Mesendoderm (in vitro differentiated cells): ENCODE data around the gene ATAD1.
"Not testable (repeated sequence)": the region's sequence is repeated elsewhere in the genome, so short reads cannot be mapped to it uniquely, and the experiment has no call there.

Source experiments
- DNase-seq: peaks from one replicate; pipeline ENCODE4 v3.0.0; 2013
- H2AK5ac ChIP-seq: 2 replicates; pipeline ENCODE4 v1.6.1; 2013; ENCODE audit warnings: low read length, inconsistent platforms
- H2BK120ac ChIP-seq: 2 replicates; pipeline ENCODE4 v1.6.1; 2013; ENCODE audit warnings: low read depth, mild to moderate bottlenecking, low read length, moderate library complexity, mixed read lengths
- H2BK15ac ChIP-seq: replicated peaks from 2 replicates; pipeline ENCODE4 v1.6.1; 2013; ENCODE audit warnings: low read depth, mild to moderate bottlenecking, moderate library complexity
- H2BK5ac ChIP-seq: 2 replicates; pipeline ENCODE4 v1.6.1; 2013; ENCODE audit warnings: low read length, inconsistent platforms
- H3K18ac ChIP-seq: 2 replicates; pipeline ENCODE4 v1.6.1; 2013; ENCODE audit warnings: mild to moderate bottlenecking, low read length, mixed read lengths
- H3K23ac ChIP-seq: one replicate; pipeline ENCODE4 v1.6.1; 2013; ENCODE audit warnings: low read length
- H3K27ac ChIP-seq: 2 replicates; pipeline ENCODE4 v1.5.1; 2013; ENCODE audit warnings: low read depth, mild to moderate bottlenecking, inconsistent platforms, low read length, moderate library complexity
- H3K27me3 ChIP-seq: 2 replicates; pipeline ENCODE4 v1.6.1; 2013; ENCODE audit warnings: low read length, control low read depth, mild to moderate bottlenecking, inconsistent platforms; ENCODE audit not compliant: insufficient read depth, poor library complexity
- H3K36me3 ChIP-seq: 2 replicates; pipeline ENCODE4 v1.6.1; 2013; ENCODE audit warnings: low read length, inconsistent platforms; ENCODE audit not compliant: control insufficient read depth, insufficient read depth
- H3K4ac ChIP-seq: one replicate; pipeline ENCODE4 v1.6.1; 2013; ENCODE audit warnings: low read depth, mild to moderate bottlenecking, low read length, moderate library complexity
- H3K4me1 ChIP-seq: 2 replicates; pipeline ENCODE4 v1.6.1; 2013; ENCODE audit warnings: low read depth, low read length, inconsistent platforms; ENCODE audit not compliant: control insufficient read depth
- H3K4me2 ChIP-seq: 2 replicates; pipeline ENCODE4 v1.6.1; 2013; ENCODE audit warnings: low read length
- H3K4me3 ChIP-seq: 2 replicates; pipeline ENCODE4 v1.5.1; 2013; ENCODE audit warnings: mild to moderate bottlenecking, low read length
- H3K56ac ChIP-seq: one replicate; pipeline ENCODE4 v1.6.1; 2013; ENCODE audit warnings: low read length
- H3K79me1 ChIP-seq: 2 replicates; pipeline ENCODE4 v1.6.1; 2013; ENCODE audit warnings: low read length, inconsistent platforms
- H3K79me2 ChIP-seq: 2 replicates; pipeline ENCODE4 v1.6.1; 2013; ENCODE audit warnings: mild to moderate bottlenecking, low read length; ENCODE audit not compliant: control insufficient read depth, insufficient read depth
- H3K9ac ChIP-seq: 2 replicates; pipeline ENCODE4 v1.6.1; 2013; ENCODE audit warnings: low read length, inconsistent platforms
- H4K5ac ChIP-seq: one replicate; pipeline ENCODE4 v1.6.1; 2013; ENCODE audit warnings: low read length
- H4K8ac ChIP-seq: one replicate; pipeline ENCODE4 v1.6.1; 2013; ENCODE audit warnings: low read depth, mild to moderate bottlenecking, control low read depth, low read length, moderate library complexity
- WGBS: extraction: QIAGEN DNeasy Blood & Tissue Kit; methylation state at CpG from one replicate; pipeline ENCODE4 v1.1.7; 2013; ENCODE audit warnings: low lambda C conversion rate, missing lambda C conversion rate; ENCODE audit not compliant: insufficient coverage; ENCODE audit errors: extremely low coverage; 5-methylcytosine and 5-hydroxymethylcytosine counted together

ATAD1 gene

DNA sequence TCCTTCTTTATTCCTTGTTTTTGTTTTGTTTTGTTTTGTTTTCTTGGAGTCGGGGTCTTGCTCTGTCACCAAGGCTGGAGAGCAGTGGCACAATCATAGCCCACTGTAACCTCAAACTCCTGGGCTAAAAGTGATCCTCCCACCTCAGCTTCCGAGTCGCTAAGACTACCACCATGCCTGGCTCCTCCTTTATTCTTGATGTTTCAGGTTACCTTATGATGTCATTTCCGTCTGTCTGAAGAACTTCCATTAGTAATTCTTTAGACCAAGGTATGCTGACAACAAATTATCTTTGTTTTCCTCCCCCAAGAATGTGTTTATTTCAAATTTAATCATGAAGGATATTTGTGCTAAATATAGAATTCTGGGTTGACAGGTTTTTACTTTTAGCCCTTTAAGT lies 18.1 kb upstream of the ATAD1 start:
- H3K27ac ChIP-seq = no peak overlapping the region
- H4K5ac ChIP-seq = no peak overlapping the region
- H3K9ac ChIP-seq = no peak overlapping the region
- no peak overlapping the region for H2BK5ac ChIP-seq
- no peaks in the 10 kb centered on the region for H3K4me1 ChIP-seq
- no peak for DNase-seq
- no peaks in the 10 kb centered on the region for H3K79me2 ChIP-seq
- H2AK5ac ChIP-seq = no peak overlapping the region
- H3K4me2 ChIP-seq = no peak overlapping the region
- H2BK15ac ChIP-seq = no peak overlapping the region
- no peak overlapping the region for H3K23ac ChIP-seq
- WGBS = no CpG with 5 or more reads among the region's 4 CpGs
- H3K4me3 ChIP-seq = no peak overlapping the region
- no peak overlapping the region for H4K8ac ChIP-seq
- H3K56ac ChIP-seq = no peak overlapping the region
- H3K4ac ChIP-seq = no peak overlapping the region
- H3K79me1 ChIP-seq = no peaks in the 10 kb centered on the region
- no peak overlapping the region for H3K18ac ChIP-seq
- H2BK120ac ChIP-seq = no peak overlapping the region
- no peaks in the 10 kb centered on the region for H3K36me3 ChIP-seq
- H3K27me3 ChIP-seq = no peaks in the 10 kb centered on the region

DNA sequence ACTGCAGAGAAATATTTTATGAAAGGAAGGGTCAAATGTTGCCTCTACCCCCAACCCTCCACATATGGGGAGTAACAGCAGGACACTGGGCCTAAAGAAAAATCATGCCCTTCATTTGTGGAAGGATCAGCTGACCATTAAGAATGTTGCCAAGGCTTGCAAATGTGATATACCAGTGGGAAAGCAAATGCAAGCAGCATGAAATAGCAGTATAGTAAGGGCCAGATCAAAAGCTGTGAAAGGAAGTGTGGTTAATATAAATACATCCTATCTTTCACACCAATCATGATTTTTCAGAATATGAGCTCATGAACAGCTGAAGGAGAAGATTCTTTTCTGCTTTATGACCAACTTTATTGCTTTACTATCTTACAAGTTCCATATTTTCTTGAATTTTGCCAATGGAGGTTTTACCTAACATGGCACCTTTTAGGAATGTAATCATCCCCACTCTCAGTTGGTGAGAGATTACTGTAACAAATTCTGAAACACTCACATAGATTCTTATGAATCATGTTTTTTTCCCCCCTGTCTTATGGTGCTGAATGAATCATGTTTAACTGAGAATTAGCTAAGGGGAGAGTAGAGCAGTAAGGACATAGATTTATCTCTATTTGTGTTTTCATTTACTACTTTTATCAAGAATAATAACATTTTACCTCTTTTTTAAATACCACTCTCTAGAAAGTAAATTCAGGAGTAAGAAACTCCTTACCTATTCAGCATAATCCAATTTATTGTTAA lies 12.1 kb upstream of the ATAD1 start:
- H4K5ac ChIP-seq = no peak overlapping the region
- H3K9ac ChIP-seq = no peak overlapping the region
- H3K18ac ChIP-seq = no peak overlapping the region
- no peak overlapping the region for H3K56ac ChIP-seq
- no peak overlapping the region for H4K8ac ChIP-seq
- no peaks in the 10 kb centered on the region for H3K79me1 ChIP-seq
- no peak overlapping the region for H2BK15ac ChIP-seq
- no peak overlapping the region for H3K4me3 ChIP-seq
- H3K4me1 ChIP-seq = no peaks in the 10 kb centered on the region
- DNase-seq = no peak
- H3K36me3 ChIP-seq = no peaks in the 10 kb centered on the region
- no peak overlapping the region for H2BK5ac ChIP-seq
- no peak overlapping the region for H3K27ac ChIP-seq
- no peak overlapping the region for H3K4ac ChIP-seq
- H2BK120ac ChIP-seq = no peak overlapping the region
- H2AK5ac ChIP-seq = no peak overlapping the region
- no peaks in the 10 kb centered on the region for H3K27me3 ChIP-seq
- no peak overlapping the region for H3K4me2 ChIP-seq
- H3K79me2 ChIP-seq = no peaks in the 10 kb centered on the region
- H3K23ac ChIP-seq = no peak overlapping the region

DNA sequence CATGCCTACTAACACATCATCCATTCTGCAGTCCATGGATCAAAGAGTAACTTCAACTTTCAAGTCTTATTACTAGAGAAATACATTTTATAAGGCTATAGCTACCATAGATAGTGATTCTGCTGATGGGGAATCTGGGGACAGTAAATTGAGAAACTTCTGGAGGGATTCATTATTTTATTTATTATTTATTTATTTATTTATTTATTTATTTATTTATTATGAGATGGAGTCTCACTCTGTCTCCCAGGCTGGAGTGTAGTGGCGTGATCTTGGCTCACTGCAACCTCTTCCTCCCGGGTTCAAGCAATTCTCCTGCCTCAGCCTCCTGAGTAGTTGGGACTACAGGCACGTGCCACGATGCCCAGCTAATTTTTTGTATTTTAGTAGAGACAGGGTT lies 11.0 kb upstream of the ATAD1 start:
- H3K4me1 ChIP-seq, H2AK5ac ChIP-seq, H3K36me3 ChIP-seq, DNase-seq, H4K8ac ChIP-seq, H4K5ac ChIP-seq, H3K79me1 ChIP-seq, H3K9ac ChIP-seq, H2BK15ac ChIP-seq, H3K4me2 ChIP-seq, H3K18ac ChIP-seq, H3K56ac ChIP-seq, H3K27ac ChIP-seq, H3K79me2 ChIP-seq, H3K4me3 ChIP-seq, H3K27me3 ChIP-seq, H3K23ac ChIP-seq, H3K4ac ChIP-seq, H2BK120ac ChIP-seq, H2BK5ac ChIP-seq: not testable (repeated sequence)
- no CpG with 5 or more reads among the region's 4 CpGs for WGBS

DNA sequence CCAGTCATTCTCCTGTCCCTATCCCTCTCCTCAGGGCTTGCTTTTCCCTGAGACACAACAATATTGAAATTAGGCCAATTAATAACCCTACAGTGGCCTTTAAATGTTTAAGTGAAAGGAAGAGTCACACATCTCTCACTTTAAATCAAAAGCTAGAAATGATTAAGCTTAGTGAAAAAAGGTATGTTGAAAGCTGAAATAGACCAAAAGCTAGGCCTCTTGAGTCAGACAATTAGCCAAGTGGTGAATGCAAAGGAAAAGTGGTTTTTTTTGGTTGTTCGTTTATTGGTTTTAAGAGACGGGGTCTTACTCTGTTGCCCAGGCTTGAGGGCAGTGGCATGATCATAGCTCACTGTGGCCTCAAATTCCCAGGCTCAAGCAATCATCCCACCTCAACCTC lies 9.7 kb upstream of the ATAD1 start:
- no peaks in the 10 kb centered on the region for H3K36me3 ChIP-seq
- no peak overlapping the region for H3K18ac ChIP-seq
- no peaks in the 10 kb centered on the region for H3K79me2 ChIP-seq
- no peak overlapping the region for H2BK5ac ChIP-seq
- no peaks in the 10 kb centered on the region for H3K4me1 ChIP-seq
- H2AK5ac ChIP-seq = no peak overlapping the region
- no peak overlapping the region for H4K8ac ChIP-seq
- H3K4ac ChIP-seq = no peak overlapping the region
- no CpG with 5 or more reads among the region's 2 CpGs for WGBS
- no peaks in the 10 kb centered on the region for H3K27me3 ChIP-seq
- H3K23ac ChIP-seq = no peak overlapping the region
- no peak overlapping the region for H4K5ac ChIP-seq
- no peak overlapping the region for H2BK120ac ChIP-seq
- no peaks in the 10 kb centered on the region for H3K79me1 ChIP-seq
- no peak overlapping the region for H3K56ac ChIP-seq
- no peak for DNase-seq
- no peak overlapping the region for H3K4me3 ChIP-seq
- H2BK15ac ChIP-seq = no peak overlapping the region
- H3K27ac ChIP-seq = no peak overlapping the region
- no peak overlapping the region for H3K4me2 ChIP-seq
- no peak overlapping the region for H3K9ac ChIP-seq

DNA sequence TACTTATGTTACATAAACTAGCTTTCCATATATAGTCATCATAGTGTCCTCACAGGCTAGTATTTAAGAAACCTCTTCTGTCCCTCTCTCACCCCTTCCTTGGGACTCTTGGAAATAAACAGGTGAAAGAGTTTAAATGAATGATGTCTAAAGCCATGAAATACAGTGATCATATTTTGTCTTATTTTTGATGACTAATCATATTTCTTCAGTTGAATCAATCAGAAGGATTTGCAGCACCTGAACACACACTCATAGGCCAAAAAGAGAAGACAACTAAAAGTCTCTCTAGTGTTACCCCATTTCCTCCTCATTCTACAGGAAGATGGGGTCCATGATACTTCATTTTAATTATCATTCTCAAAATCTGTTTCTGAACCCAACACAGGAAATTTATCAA lies 8.6 kb upstream of the ATAD1 start:
- H3K27ac ChIP-seq = no peak overlapping the region

GRCh38 chr10:87819289-87819585 lies 1.2 kb upstream of the ATAD1 start:
- no peak for DNase-seq
- Histone ChIP-seq H4K5ac (no peak overlapping the region), H3K79me2 (peaks cover 23% of the 10 kb centered on the region), H2AK5ac (no peak overlapping the region), H3K27ac (no peak overlapping the region), H3K36me3 (no peaks in the 10 kb centered on the region), H2BK120ac (no peak overlapping the region), H3K23ac (no peak overlapping the region), H3K9ac (no peak overlapping the region), H4K8ac (no peak overlapping the region), H3K4me3 (no peak overlapping the region), H3K4ac (no peak overlapping the region), H2BK5ac (no peak overlapping the region), H3K27me3 (no peaks in the 10 kb centered on the region), H3K4me1 (no peaks in the 10 kb centered on the region), H2BK15ac (no peak overlapping the region), H3K56ac (no peak overlapping the region), H3K4me2 (no peak overlapping the region), H3K79me1 (peaks cover 1% of the 10 kb centered on the region), H3K18ac (no peak overlapping the region)
- no CpG with 5 or more reads among the region's 6 CpGs for WGBS

More for the DNA sequence above, 8.6 kb upstream of the ATAD1 start:
- Histone ChIP-seq H3K4me1 (no peaks in the 10 kb centered on the region), H3K4ac (no peak overlapping the region), H3K4me2 (no peak overlapping the region), H3K56ac (no peak overlapping the region), H2BK5ac (no peak overlapping the region), H3K79me1 (no peaks in the 10 kb centered on the region), H3K4me3 (no peak overlapping the region), H3K18ac (no peak overlapping the region), H3K27me3 (no peaks in the 10 kb centered on the region), H4K5ac (no peak overlapping the region), H4K8ac (no peak overlapping the region), H2BK120ac (no peak overlapping the region), H2BK15ac (no peak overlapping the region), H3K79me2 (no peaks in the 10 kb centered on the region), H3K9ac (no peak overlapping the region), H3K23ac (no peak overlapping the region), H2AK5ac (no peak overlapping the region), H3K36me3 (no peaks in the 10 kb centered on the region)
- no peak for DNase-seq
